Calu3 (cell line): ENCODE data around the gene YAF2. TPM values are rescaled to one million over a fixed set of nuclear protein-coding genes. Genes with fewer than 3 reads are reported as not detected.

Source experiments
- BruUV-seq: library from RNA; stranded (reverse); fragments of 400-500 nt; replicated peaks from 2 replicates; lab custom pipeline; 2021; lab: Mats Ljungman, UMichigan
- CTCF ChIA-PET: fragments of 300-600 bp; sonication (Branson Sonifier 250); formaldehyde crosslinking; loops from one replicate; lab custom pipeline; 2022; ENCODE audit warnings: antibody characterized with exemption; lab: Charles Lee
- DNase-seq: peaks from one replicate; pipeline ENCODE4 v3.0.0; 2022
- H3K27ac Mint-ChIP-seq: one replicate; pipeline ENCODE4 v1.8.0; 2022; ENCODE audit warnings: mixed read lengths; ENCODE audit not compliant: unreplicated experiment
- H3K27me3 Mint-ChIP-seq: one replicate; pipeline ENCODE4 v1.8.0; 2022; ENCODE audit warnings: mixed read lengths; ENCODE audit not compliant: unreplicated experiment
- H3K36me3 Mint-ChIP-seq: one replicate; pipeline ENCODE4 v1.8.0; 2022; ENCODE audit warnings: mild to moderate bottlenecking, moderate library complexity, mixed read lengths; ENCODE audit not compliant: insufficient read depth, unreplicated experiment
- H3K4me1 Mint-ChIP-seq: one replicate; pipeline ENCODE4 v1.8.0; 2022; ENCODE audit warnings: mild to moderate bottlenecking, low read depth, mixed read lengths; ENCODE audit not compliant: unreplicated experiment
- H3K4me3 Mint-ChIP-seq: one replicate; pipeline ENCODE4 v1.8.0; 2022; ENCODE audit warnings: mild to moderate bottlenecking, low read depth, moderate library complexity, mixed read lengths; ENCODE audit not compliant: unreplicated experiment
- H3K9me3 Mint-ChIP-seq: one replicate; pipeline ENCODE4 v1.8.0; 2022; ENCODE audit warnings: low read depth, mixed read lengths; ENCODE audit not compliant: unreplicated experiment
- intact Hi-C: fragments of 100-400 bp; cut with micrococcal nuclease; formaldehyde crosslinking; loops from one replicate; pipeline ENCODE4 v1.10.0; 2022; ENCODE audit not compliant: unreplicated experiment
- total RNA-seq: library from RNA; stranded (reverse); gene quantifications from 2 replicates; pipeline ENCODE4 v1.2.3, GENCODE V29; 2022
- TF ChIP-seq, protein P1 (sequence below): fragments of 200-600 bp; IDR thresholded peaks from one replicate; pipeline ENCODE4 v1.8.0; 2022; ENCODE audit warnings: antibody characterized with exemption; ENCODE audit not compliant: unreplicated experiment

Gene YAF2
- total RNA-seq, 1 experiment from 2014 or later = 18.9 TPM

DNA sequence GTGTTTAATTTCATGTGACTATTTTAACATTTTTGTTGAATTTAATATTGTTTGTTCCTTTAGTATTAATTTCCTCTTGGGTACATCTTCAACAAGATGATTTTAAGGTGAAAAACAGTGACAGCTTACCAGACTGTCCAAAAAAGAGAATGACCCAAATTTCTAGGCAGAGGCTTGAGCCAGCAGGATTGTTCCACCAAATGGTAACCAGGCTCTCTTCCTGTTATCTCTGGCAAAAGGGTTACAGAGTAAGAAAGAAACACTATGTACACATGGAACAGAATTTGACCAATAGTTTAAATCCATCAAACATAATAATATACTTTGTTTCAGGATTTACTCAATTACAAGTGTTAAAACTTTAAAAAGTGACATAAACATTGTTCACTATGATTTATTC lies 39.0 kb downstream of the YAF2 start:
- Mint-ChIP-seq H3K4me3 (no peak overlapping the region), H3K9me3 (no peaks in the 10 kb centered on the region), H3K4me1 (peaks cover 10% of the 10 kb centered on the region), H3K27me3 (no peaks in the 10 kb centered on the region), H3K36me3 (peaks cover 3% of the 10 kb centered on the region), H3K27ac (no peak overlapping the region)
- no TSS peak for BruUV-seq
- intact Hi-C loops = no loop called here
- no peak for DNase-seq
- TF ChIP-seq, protein P1, sequence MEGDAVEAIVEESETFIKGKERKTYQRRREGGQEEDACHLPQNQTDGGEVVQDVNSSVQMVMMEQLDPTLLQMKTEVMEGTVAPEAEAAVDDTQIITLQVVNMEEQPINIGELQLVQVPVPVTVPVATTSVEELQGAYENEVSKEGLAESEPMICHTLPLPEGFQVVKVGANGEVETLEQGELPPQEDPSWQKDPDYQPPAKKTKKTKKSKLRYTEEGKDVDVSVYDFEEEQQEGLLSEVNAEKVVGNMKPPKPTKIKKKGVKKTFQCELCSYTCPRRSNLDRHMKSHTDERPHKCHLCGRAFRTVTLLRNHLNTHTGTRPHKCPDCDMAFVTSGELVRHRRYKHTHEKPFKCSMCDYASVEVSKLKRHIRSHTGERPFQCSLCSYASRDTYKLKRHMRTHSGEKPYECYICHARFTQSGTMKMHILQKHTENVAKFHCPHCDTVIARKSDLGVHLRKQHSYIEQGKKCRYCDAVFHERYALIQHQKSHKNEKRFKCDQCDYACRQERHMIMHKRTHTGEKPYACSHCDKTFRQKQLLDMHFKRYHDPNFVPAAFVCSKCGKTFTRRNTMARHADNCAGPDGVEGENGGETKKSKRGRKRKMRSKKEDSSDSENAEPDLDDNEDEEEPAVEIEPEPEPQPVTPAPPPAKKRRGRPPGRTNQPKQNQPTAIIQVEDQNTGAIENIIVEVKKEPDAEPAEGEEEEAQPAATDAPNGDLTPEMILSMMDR = no peak
- CTCF ChIA-PET = no interaction called here

DNA sequence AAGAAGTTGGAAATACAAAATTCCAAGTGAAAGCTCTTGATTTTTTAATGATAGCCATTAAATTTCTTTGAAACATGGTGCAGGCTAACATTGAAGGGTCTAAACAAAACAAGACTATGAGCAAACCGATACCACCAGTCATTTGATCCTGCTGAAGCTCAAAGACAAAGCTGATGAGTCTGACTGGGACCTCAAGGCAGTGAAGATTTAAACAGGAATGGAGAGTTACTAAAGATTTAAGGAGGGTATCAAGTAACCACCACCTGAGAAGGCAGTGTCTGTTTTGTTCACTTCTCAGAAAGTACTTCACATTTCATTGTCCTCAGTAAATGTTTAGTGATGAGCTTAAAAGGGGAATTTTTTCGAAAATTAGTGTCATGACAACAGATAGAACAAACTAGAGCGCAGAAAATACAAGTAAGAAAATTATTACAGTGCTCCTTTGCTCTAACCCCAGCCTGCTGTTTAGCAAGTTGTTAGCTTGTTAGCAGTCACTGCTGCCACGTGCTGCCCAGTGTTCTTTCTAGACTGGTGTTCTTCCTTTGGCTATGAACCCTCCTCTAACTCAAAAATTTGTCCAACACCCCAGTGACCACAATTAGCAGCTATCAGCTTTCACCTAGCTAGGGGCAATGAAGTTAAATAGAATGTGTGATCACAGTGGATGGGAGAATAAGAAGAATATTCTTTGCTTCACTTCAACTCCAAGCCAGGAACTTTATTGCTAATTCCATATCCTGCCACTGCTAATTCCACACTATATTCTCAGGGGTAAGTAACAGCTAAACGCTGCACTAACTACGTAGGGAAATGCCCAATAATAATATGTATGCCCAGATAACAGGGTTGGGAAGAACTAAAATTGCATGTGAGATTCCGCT lies 41.1 kb downstream of the YAF2 start:
- CTCF ChIA-PET = no interaction called here
- DNase-seq = no peak
- intact Hi-C loops = no loop called here
- H3K36me3 Mint-ChIP-seq = peaks cover 3% of the 10 kb centered on the region
- no peaks in the 10 kb centered on the region for H3K27me3 Mint-ChIP-seq
- peaks cover 10% of the 10 kb centered on the region for H3K4me1 Mint-ChIP-seq
- no TSS peak for BruUV-seq
- H3K4me3 Mint-ChIP-seq = no peak overlapping the region
- H3K27ac Mint-ChIP-seq = no peak overlapping the region
- TF ChIP-seq, protein P1 = no peak
- no peaks in the 10 kb centered on the region for H3K9me3 Mint-ChIP-seq

DNA sequence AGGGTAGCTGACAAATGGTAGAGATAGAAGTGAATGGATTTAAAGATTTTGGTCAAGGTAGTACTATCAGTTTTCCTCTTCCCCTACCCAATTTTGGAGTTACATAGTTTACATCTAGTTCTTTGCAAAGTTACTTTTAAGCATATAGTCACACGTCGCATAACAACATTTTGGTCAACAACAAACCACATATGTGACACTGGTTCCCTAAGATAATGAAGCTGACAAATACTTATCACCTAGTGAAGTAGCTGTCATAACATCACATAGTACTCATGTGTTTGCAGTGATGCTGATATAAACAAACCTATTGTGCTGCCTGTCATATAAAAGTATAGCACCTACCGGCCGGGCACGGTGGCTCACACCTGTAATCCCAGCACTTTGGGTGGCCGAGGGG lies 45.4 kb downstream of the YAF2 start:
- H3K36me3 Mint-ChIP-seq = peaks cover 3% of the 10 kb centered on the region
- no peak overlapping the region for H3K4me3 Mint-ChIP-seq
- H3K4me1 Mint-ChIP-seq = peaks cover 20% of the 10 kb centered on the region
- no peaks in the 10 kb centered on the region for H3K9me3 Mint-ChIP-seq
- H3K27me3 Mint-ChIP-seq = no peaks in the 10 kb centered on the region
- intact Hi-C loops = no loop called here
- BruUV-seq = no TSS peak
- CTCF ChIA-PET = no interaction called here
- TF ChIP-seq, protein P1 = no peak
- no peak for DNase-seq
- H3K27ac Mint-ChIP-seq = no peak overlapping the region

DNA sequence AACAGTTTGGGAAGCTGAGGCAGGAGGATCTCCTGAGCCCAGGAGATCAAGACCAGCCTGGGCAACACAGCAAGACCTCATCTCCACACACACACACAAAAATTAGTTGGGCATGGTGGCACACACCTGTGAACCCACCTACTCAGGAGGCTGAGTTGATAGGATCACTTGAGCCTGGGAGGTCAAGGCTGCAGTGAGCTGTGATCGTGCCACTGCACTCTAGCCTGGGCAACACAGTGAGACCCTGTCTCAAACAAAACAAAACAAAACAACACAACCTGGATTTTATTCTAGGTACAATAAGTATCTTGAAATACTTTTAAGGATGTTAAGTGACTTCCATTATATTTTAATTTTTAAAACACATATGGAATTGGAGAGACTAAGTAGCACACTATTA lies 45.8 kb downstream of the YAF2 start:
- H3K36me3 Mint-ChIP-seq = peaks cover 3% of the 10 kb centered on the region
- peaks cover 20% of the 10 kb centered on the region for H3K4me1 Mint-ChIP-seq
- TF ChIP-seq, protein P1 = no peak
- H3K9me3 Mint-ChIP-seq = no peaks in the 10 kb centered on the region
- no peak overlapping the region for H3K4me3 Mint-ChIP-seq
- H3K27me3 Mint-ChIP-seq = no peaks in the 10 kb centered on the region
- CTCF ChIA-PET = no interaction called here
- no peak overlapping the region for H3K27ac Mint-ChIP-seq
- no TSS peak for BruUV-seq
- intact Hi-C loops = no loop called here
- no peak for DNase-seq
